Endodermal cell (in vitro differentiated cells): ENCODE results near the gene HSPBAP1. TPM values are rescaled to one million over a fixed set of nuclear protein-coding genes. Genes with fewer than 3 reads are reported as not detected.
"Not testable (repeated sequence)": the region's sequence is repeated elsewhere in the genome, so short reads cannot be mapped to it uniquely, and the experiment has no call there.

Experiments
- DNase-seq: peaks from one replicate; pipeline ENCODE4 v3.0.0-alpha.2; 2017
- H3K27ac ChIP-seq: 2 replicates; pipeline ENCODE4 v1.5.1; 2013; ENCODE audit warnings: mild to moderate bottlenecking, low read depth, low read length, moderate library complexity
- H3K27me3 ChIP-seq: 2 replicates; pipeline ENCODE4 v1.6.1; 2013; ENCODE audit warnings: mild to moderate bottlenecking, low read length, moderate library complexity; ENCODE audit not compliant: insufficient read depth, control insufficient read depth, poor library complexity, severe bottlenecking
- H3K36me3 ChIP-seq: 2 replicates; pipeline ENCODE4 v1.7.0; 2013; ENCODE audit warnings: mild to moderate bottlenecking, low read length, moderate library complexity; ENCODE audit not compliant: control insufficient read depth, insufficient read depth
- H3K4me1 ChIP-seq: one replicate; pipeline ENCODE4 v1.7.0; 2013; ENCODE audit warnings: low read length; ENCODE audit not compliant: control insufficient read depth, insufficient read depth
- H3K4me3 ChIP-seq: 2 replicates; pipeline ENCODE4 v1.5.1; 2013; ENCODE audit warnings: mild to moderate bottlenecking, low read length, moderate library complexity
- H3K9ac ChIP-seq: 2 replicates; pipeline ENCODE4 v1.6.1; 2013; ENCODE audit warnings: mild to moderate bottlenecking, low read length, moderate library complexity; ENCODE audit not compliant: poor library complexity, severe bottlenecking; ENCODE audit errors: extremely low read depth
- H3K9me3 ChIP-seq: 2 replicates; pipeline ENCODE4 v1.6.1; 2013; ENCODE audit warnings: mild to moderate bottlenecking, low read length, moderate library complexity; ENCODE audit not compliant: control insufficient read depth
- H3K27ac Mint-ChIP-seq: 2 replicates; pipeline ENCODE4 v1.8.0; 2020; ENCODE audit warnings: mixed read lengths
- H3K27me3 Mint-ChIP-seq: 2 replicates; pipeline ENCODE4 v1.8.0; 2021; ENCODE audit warnings: mild to moderate bottlenecking, mixed read lengths; ENCODE audit not compliant: insufficient read depth
- H3K36me3 Mint-ChIP-seq: 2 replicates; pipeline ENCODE4 v1.8.0; 2020; ENCODE audit warnings: low read depth, mixed read lengths
- H3K4me1 Mint-ChIP-seq: 2 replicates; pipeline ENCODE4 v1.8.0; 2020; ENCODE audit warnings: mixed read lengths
- H3K4me3 Mint-ChIP-seq: 2 replicates; pipeline ENCODE4 v1.8.0; 2020; ENCODE audit warnings: mild to moderate bottlenecking, moderate library complexity, mixed read lengths
- H3K9me3 Mint-ChIP-seq: 2 replicates; pipeline ENCODE4 v1.8.0; 2020; ENCODE audit warnings: mild to moderate bottlenecking, mixed read lengths
- CTCF ChIP-seq: fragments of 200-600 bp; sonication (generic); conservative IDR thresholded peaks from 2 replicates; pipeline ENCODE4 v1.5.0; 2021; ENCODE audit warnings: antibody characterized with exemption, mild to moderate bottlenecking
- WGBS, 2 experiments: methylation state at CpG; one replicate each; pipeline versions ENCODE4 v1.1.5 to v1.1.7; 2013; ENCODE audit warnings: missing lambda C conversion rate in 2 of 2, mixed read lengths in 1 of 2; ENCODE audit not compliant: insufficient coverage in 1 of 2, insufficient read length in 1 of 2; 5-methylcytosine and 5-hydroxymethylcytosine counted together
- total RNA-seq, 2 donors: library from RNA; stranded (reverse); fragmentation: NEBNext Ultra II Directional in 1 of 2; extraction: Animal tissue kit (Norgen Biotek cat#: 25700) in 1 of 2; gene quantifications; 2 replicates in 1 of 2; 3 replicates in 1 of 2; pipeline ENCODE4 v1.2.1, GENCODE V29; 2021

HSPBAP1 gene
- total RNA-seq, 2 donors from 2014 or later: 8.8 to 9.1 TPM

DNA sequence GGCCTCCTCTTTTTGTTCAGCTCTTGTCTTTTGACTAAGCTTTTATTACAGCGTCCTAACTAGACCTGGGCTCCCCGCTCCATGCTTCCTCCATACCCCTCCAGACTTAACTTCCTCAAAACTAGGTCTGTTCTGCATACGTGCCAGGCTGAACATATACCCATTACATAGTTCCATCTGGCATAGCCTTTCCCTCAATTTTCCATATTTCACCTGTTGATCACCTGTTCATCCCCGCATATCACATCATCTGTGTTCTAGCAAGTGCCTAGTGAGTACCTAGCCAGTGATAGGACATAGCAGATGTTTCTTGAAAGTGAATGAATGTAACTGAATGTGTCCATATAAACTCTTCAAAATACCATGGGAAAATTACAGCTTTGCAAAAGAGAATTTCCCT is 77.0 kb downstream of the HSPBAP1 start:
- Histone ChIP-seq H3K9ac (no peak overlapping the region), H3K4me3 (no peak overlapping the region), H3K27me3 (no peaks in the 10 kb centered on the region), H3K36me3 (no peaks in the 10 kb centered on the region), H3K9me3 (no peaks in the 10 kb centered on the region), H3K27ac (no peak overlapping the region), H3K4me1 (no peaks in the 10 kb centered on the region)
- H3K4me1 Mint-ChIP-seq: no peaks in the 10 kb centered on the region
- H3K27me3 Mint-ChIP-seq: no peaks in the 10 kb centered on the region
- H3K9me3 Mint-ChIP-seq: no peaks in the 10 kb centered on the region
- H3K36me3 Mint-ChIP-seq: peaks cover 21% of the 10 kb centered on the region
- no peak overlapping the region for H3K4me3 Mint-ChIP-seq
- DNase-seq: no peak
- H3K27ac Mint-ChIP-seq: no peak overlapping the region
- WGBS, 2 experiments: 81 to 96% methylated on average over 3 to 4 of the region's 4 CpGs
- TF ChIP-seq CTCF: no peak

GRCh38 chr3:122714273-122714672 is 79.4 kb downstream of the HSPBAP1 start:
- H3K27me3 ChIP-seq: no peaks in the 10 kb centered on the region
- no peaks in the 10 kb centered on the region for H3K4me1 Mint-ChIP-seq

DNA sequence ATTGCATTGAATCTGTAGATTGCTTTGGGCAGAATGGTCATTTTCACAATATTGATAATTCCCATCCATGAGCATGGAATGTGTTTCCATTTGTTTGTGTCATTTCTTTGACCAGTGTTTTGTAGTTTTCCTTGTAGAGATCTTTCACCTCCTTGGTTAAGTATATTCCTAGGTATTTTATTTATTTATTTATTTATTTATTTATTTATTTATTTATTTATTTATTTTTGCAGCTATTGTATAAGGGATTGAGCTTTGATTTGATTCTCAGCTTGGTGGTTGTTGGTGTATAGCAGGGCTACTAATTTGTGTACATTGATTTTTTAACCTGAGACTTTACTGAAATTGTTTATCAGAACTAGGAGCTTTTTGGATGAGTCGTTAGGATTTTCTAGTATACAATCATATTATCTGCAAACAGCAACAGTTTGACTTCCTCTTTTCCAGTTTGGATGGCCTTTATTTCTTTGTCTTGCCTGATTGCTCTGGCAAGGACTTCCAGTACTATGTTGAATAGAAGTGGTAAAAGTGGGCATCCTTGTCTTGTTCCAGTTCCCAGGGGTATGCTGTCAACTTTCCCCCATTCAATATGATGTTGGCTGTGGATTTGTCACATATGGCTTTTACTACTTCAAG is 82.9 kb downstream of the HSPBAP1 start:
- H3K27ac Mint-ChIP-seq, H3K27me3 ChIP-seq, H3K27ac ChIP-seq, H3K9me3 ChIP-seq, H3K4me1 Mint-ChIP-seq, DNase-seq, H3K4me1 ChIP-seq, H3K4me3 Mint-ChIP-seq, H3K9ac ChIP-seq, H3K27me3 Mint-ChIP-seq, H3K4me3 ChIP-seq, H3K9me3 Mint-ChIP-seq, H3K36me3 ChIP-seq: not testable (repeated sequence)
- WGBS, 2 experiments: 96% methylated on average over 1 of the region's 1 CpG; no CpG with 5 or more reads in 1 of the 2 experiments
- peaks cover 15% of the 10 kb centered on the region for H3K36me3 Mint-ChIP-seq

More at GRCh38 chr3:122714273-122714672, 79.4 kb downstream of the HSPBAP1 start:
- H3K4me3 Mint-ChIP-seq: no peak overlapping the region
- Histone ChIP-seq H3K36me3 (no peaks in the 10 kb centered on the region), H3K27ac (no peak overlapping the region), H3K4me1 (no peaks in the 10 kb centered on the region), H3K4me3 (no peak overlapping the region), H3K9me3 (no peaks in the 10 kb centered on the region), H3K9ac (no peak overlapping the region)
- H3K27me3 Mint-ChIP-seq: no peaks in the 10 kb centered on the region
- no peak for DNase-seq
- no peak overlapping the region for H3K27ac Mint-ChIP-seq
- H3K36me3 Mint-ChIP-seq: peaks cover 16% of the 10 kb centered on the region
- no peaks in the 10 kb centered on the region for H3K9me3 Mint-ChIP-seq
- 96 to 100% methylated on average over 1 to 3 of the region's 3 CpGs for WGBS, 2 experiments
- no peak for TF ChIP-seq CTCF

- TF ChIP-seq CTCF: no peak
- Mint-ChIP-seq H3K36me3 (peaks cover 6% of the 10 kb centered on the region), H3K4me1 (peaks cover 2% of the 10 kb centered on the region), H3K27ac (no peak overlapping the region), H3K4me3 (no peak overlapping the region), H3K9me3 (no peaks in the 10 kb centered on the region), H3K27me3 (no peaks in the 10 kb centered on the region)
- Histone ChIP-seq H3K27ac (no peak overlapping the region), H3K4me3 (no peak overlapping the region), H3K36me3 (no peaks in the 10 kb centered on the region), H3K9me3 (no peaks in the 10 kb centered on the region), H3K27me3 (no peaks in the 10 kb centered on the region), H3K4me1 (no peaks in the 10 kb centered on the region), H3K9ac (no peak overlapping the region)
- 91 to 97% methylated on average over 1 of the region's 1 CpG for WGBS, 2 experiments
- DNase-seq: no peak
Observed at GRCh38 chr3:122705379-122705778, 88.3 kb downstream of the HSPBAP1 start.
